H1 (cell line): ENCODE results near the gene MTF1. TPM values are rescaled to one million over a fixed set of nuclear protein-coding genes. Genes with fewer than 3 reads are reported as not detected.

Experiments used
- BACH1 ChIP-seq: IDR thresholded peaks from 2 replicates; pipeline ENCODE4 v1.6.1; 2012; ENCODE audit warnings: low read length, improper control_type of control experiment
- CBX8 ChIP-seq: fragments of 300-800, 300-1000 bp; sonication (generic); IDR thresholded peaks from 2 replicates; pipeline ENCODE4 v1.7.1; 2016; ENCODE audit warnings: low read depth, low read length, borderline replicate concordance
- GABPA ChIP-seq: IDR thresholded peaks from 2 replicates; pipeline ENCODE4 v1.6.1; 2011; ENCODE audit warnings: mild to moderate bottlenecking, low read length, moderate library complexity, borderline replicate concordance; ENCODE audit not compliant: insufficient read depth
- HDAC2 ChIP-seq, 2 experiments: fragments of 300-600 bp in 1 of 2; sonication (generic) in 1 of 2; IDR thresholded peaks; 2 replicates each; pipeline ENCODE4 v1.6.1; 2011 to 2012; ENCODE audit warnings: low read depth in 2 of 2, low read length in 2 of 2, mild to moderate bottlenecking in 2 of 2, moderate library complexity in 2 of 2, borderline replicate concordance in 1 of 2, inconsistent platforms in 1 of 2
- JUND ChIP-seq: IDR thresholded peaks from 2 replicates; pipeline ENCODE4 v1.6.1; 2011; ENCODE audit warnings: mild to moderate bottlenecking, improper control_type of control experiment, low read length
- NANOG ChIP-seq: IDR thresholded peaks from 2 replicates; pipeline ENCODE4 v1.6.1; 2011; ENCODE audit warnings: low read length, low read depth, mild to moderate bottlenecking, inconsistent platforms; ENCODE audit not compliant: insufficient read depth, poor library complexity, severe bottlenecking
- polyA plus RNA-seq, 7 experiments: library from polyadenylated mRNA; depleted of rRNA in 3 of 7; stranded (reverse) in 5 of 7; unstranded in 2 of 7; fragments of >200 nt in 5 of 7; fragments of 200-250 nt in 2 of 7; gene quantifications; 1 replicate in 5 of 7; 2 replicates in 1 of 7; 4 replicates in 1 of 7; pipeline versions ENCODE4 v1.2.1 to v1.2.3, GENCODE V29; 2011 to 2013; ENCODE audit warnings: missing spikeins in 2 of 7, mixed read lengths in 2 of 7
- total RNA-seq: library from RNA; stranded (reverse); fragmentation: NEBNext Ultra II Directional; extraction: Animal tissue kit (Norgen Biotek cat#: 25700); gene quantifications from 2 replicates; pipeline ENCODE4 v1.2.1, GENCODE V29; 2021
- TF ChIP-seq, protein P1 (sequence below): IDR thresholded peaks from 2 replicates; pipeline ENCODE4 v1.6.1; 2012; ENCODE audit warnings: low read length, inconsistent platforms
- TF ChIP-seq, protein P2 (sequence below): fragments of 300-600 bp; sonication (generic); IDR thresholded peaks from 2 replicates; pipeline ENCODE4 v1.7.1; 2012; ENCODE audit warnings: low read length, moderate library complexity, mild to moderate bottlenecking, inconsistent platforms; ENCODE audit not compliant: insufficient replicate concordance

Gene MTF1
- total and polyA plus RNA-seq, 2 of the 8 experiments (the other 6 are each of a cell fraction or from before 2014, with no cell fraction given) = 4.0 to 15.5 TPM

GRCh38 chr1:37776946-37777516 is 82.4 kb downstream of the MTF1 start (continued):
- TF ChIP-seq, protein P1, sequence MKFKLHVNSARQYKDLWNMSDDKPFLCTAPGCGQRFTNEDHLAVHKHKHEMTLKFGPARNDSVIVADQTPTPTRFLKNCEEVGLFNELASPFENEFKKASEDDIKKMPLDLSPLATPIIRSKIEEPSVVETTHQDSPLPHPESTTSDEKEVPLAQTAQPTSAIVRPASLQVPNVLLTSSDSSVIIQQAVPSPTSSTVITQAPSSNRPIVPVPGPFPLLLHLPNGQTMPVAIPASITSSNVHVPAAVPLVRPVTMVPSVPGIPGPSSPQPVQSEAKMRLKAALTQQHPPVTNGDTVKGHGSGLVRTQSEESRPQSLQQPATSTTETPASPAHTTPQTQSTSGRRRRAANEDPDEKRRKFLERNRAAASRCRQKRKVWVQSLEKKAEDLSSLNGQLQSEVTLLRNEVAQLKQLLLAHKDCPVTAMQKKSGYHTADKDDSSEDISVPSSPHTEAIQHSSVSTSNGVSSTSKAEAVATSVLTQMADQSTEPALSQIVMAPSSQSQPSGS = no peak
- TF ChIP-seq NANOG (no peak), BACH1 (no peak), HDAC2 (IDR thresholded peaks at IDR 0.05; ENCODE audit: borderline replicate concordance in 1 of 2, low read depth in 2 of 2, low read length in 2 of 2) (no peak), GABPA (no peak), CBX8 (no peak), JUND (no peak)
- TF ChIP-seq, protein P2, sequence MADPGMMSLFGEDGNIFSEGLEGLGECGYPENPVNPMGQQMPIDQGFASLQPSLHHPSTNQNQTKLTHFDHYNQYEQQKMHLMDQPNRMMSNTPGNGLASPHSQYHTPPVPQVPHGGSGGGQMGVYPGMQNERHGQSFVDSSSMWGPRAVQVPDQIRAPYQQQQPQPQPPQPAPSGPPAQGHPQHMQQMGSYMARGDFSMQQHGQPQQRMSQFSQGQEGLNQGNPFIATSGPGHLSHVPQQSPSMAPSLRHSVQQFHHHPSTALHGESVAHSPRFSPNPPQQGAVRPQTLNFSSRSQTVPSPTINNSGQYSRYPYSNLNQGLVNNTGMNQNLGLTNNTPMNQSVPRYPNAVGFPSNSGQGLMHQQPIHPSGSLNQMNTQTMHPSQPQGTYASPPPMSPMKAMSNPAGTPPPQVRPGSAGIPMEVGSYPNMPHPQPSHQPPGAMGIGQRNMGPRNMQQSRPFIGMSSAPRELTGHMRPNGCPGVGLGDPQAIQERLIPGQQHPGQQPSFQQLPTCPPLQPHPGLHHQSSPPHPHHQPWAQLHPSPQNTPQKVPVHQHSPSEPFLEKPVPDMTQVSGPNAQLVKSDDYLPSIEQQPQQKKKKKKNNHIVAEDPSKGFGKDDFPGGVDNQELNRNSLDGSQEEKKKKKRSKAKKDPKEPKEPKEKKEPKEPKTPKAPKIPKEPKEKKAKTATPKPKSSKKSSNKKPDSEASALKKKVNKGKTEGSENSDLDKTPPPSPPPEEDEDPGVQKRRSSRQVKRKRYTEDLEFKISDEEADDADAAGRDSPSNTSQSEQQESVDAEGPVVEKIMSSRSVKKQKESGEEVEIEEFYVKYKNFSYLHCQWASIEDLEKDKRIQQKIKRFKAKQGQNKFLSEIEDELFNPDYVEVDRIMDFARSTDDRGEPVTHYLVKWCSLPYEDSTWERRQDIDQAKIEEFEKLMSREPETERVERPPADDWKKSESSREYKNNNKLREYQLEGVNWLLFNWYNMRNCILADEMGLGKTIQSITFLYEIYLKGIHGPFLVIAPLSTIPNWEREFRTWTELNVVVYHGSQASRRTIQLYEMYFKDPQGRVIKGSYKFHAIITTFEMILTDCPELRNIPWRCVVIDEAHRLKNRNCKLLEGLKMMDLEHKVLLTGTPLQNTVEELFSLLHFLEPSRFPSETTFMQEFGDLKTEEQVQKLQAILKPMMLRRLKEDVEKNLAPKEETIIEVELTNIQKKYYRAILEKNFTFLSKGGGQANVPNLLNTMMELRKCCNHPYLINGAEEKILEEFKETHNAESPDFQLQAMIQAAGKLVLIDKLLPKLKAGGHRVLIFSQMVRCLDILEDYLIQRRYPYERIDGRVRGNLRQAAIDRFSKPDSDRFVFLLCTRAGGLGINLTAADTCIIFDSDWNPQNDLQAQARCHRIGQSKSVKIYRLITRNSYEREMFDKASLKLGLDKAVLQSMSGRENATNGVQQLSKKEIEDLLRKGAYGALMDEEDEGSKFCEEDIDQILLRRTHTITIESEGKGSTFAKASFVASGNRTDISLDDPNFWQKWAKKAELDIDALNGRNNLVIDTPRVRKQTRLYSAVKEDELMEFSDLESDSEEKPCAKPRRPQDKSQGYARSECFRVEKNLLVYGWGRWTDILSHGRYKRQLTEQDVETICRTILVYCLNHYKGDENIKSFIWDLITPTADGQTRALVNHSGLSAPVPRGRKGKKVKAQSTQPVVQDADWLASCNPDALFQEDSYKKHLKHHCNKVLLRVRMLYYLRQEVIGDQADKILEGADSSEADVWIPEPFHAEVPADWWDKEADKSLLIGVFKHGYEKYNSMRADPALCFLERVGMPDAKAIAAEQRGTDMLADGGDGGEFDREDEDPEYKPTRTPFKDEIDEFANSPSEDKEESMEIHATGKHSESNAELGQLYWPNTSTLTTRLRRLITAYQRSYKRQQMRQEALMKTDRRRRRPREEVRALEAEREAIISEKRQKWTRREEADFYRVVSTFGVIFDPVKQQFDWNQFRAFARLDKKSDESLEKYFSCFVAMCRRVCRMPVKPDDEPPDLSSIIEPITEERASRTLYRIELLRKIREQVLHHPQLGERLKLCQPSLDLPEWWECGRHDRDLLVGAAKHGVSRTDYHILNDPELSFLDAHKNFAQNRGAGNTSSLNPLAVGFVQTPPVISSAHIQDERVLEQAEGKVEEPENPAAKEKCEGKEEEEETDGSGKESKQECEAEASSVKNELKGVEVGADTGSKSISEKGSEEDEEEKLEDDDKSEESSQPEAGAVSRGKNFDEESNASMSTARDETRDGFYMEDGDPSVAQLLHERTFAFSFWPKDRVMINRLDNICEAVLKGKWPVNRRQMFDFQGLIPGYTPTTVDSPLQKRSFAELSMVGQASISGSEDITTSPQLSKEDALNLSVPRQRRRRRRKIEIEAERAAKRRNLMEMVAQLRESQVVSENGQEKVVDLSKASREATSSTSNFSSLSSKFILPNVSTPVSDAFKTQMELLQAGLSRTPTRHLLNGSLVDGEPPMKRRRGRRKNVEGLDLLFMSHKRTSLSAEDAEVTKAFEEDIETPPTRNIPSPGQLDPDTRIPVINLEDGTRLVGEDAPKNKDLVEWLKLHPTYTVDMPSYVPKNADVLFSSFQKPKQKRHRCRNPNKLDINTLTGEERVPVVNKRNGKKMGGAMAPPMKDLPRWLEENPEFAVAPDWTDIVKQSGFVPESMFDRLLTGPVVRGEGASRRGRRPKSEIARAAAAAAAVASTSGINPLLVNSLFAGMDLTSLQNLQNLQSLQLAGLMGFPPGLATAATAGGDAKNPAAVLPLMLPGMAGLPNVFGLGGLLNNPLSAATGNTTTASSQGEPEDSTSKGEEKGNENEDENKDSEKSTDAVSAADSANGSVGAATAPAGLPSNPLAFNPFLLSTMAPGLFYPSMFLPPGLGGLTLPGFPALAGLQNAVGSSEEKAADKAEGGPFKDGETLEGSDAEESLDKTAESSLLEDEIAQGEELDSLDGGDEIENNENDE = no peak
